ENCODE data around the gene FHIT.

FHIT gene

DNA sequence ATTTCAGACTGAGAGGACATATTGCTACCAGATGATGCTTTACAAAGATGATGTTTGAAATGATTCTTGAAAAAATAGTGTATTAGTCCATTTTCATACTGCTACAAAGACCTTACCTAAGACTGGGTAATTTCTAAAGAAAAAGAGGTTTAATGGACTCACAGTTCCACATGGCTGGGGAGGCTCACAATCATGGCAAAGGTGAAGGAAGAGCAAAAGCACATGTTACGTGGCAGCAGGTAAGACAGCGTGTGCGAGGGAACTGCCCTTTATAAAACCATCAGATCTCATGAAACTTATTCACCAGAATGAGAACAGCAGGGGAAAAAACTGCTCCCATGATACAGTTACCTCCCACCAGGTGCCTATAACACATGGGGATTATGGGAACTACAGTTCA, 1543.0 kb downstream of the FHIT start:
- DNase-seq: no peak

DNA sequence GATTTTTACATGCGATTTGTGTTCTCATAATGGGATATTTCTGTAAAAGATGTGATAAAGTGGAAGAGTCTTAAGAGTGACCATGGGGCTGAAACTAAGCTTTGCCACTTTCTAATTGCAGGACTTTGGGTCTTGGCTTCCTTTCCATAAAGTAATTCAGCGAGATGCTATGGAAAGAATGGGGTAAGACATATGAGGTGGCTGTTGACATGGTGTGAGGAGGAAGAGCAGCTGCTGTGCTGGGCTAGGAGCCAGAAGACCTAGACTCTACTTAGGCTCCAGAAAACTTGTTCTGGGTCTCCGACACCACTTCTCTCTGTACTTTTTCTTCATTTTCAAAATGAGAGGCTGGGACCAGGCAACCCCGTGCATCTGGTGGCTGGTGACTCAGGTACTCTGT, 1547.0 kb downstream of the FHIT start:
- DNase-seq: no peak

DNA sequence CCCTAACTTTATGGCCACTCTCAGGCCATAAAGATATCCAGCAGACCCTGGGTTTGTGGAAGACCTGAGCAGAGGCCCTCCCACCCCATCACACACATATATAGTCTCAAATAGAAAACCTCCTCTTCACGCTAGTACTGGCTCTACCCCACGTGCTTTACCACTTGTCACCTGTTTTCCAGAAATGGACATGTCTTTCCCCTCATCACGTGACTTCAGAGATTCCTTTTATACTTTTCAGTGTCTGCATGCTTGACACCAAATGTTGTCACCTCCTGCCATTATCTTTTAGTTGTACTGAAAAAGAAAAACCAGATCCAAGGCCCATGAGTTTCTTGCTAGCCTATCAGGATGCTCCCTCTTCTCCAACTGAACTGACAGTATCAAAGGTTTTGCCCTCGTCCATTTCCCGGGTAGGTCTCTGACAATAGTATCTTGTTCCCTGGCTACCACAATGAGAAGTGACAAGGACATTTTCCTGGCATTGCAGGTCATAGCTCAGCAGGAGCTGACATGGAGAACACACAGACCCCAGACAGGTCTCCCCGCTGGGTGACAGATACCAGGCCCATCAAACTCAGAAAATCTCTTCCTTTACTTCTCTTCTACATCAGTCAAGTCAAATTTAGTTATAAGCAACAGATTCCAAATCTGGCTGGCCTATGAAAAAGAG, 1551.5 kb downstream of the FHIT start:
- DNase-seq: no peak

Data from NCI-H1048 (cell line).